Parathyroid adenoma (tissue), 2 donors: ENCODE measurements around the gene ASGR2.
"Not testable (repeated sequence)": the region's sequence is repeated elsewhere in the genome, so short reads cannot be mapped to it uniquely, and the experiment has no call there.

Experiments
- H2AFZ ChIP-seq: fragments of 300-600 bp; sonication (generic); one replicate; pipeline ENCODE4 v1.7.0; 2017; ENCODE audit warnings: antibody characterized with exemption, mild to moderate bottlenecking
- H3K27ac ChIP-seq: fragments of 300-600 bp; sonication (generic); one replicate; pipeline ENCODE4 v1.7.0; 2017
- H3K27me3 ChIP-seq: fragments of 300-600 bp; sonication (generic); one replicate; pipeline ENCODE4 v1.7.0; 2017; ENCODE audit warnings: low read length; ENCODE audit not compliant: control insufficient read depth, insufficient read depth
- H3K36me3 ChIP-seq: fragments of 300-600 bp; sonication (generic); one replicate; pipeline ENCODE4 v1.7.0; 2017; ENCODE audit warnings: low read length; ENCODE audit not compliant: control insufficient read depth, insufficient read depth
- H3K4me1 ChIP-seq: fragments of 300-600 bp; sonication (generic); one replicate; pipeline ENCODE4 v1.7.0; 2017; ENCODE audit warnings: control low read depth
- H3K4me2 ChIP-seq: fragments of 300-600 bp; sonication (generic); one replicate; pipeline ENCODE4 v1.7.0; 2017; ENCODE audit warnings: low read length
- H3K4me3 ChIP-seq: fragments of 300-600 bp; sonication (generic); one replicate; pipeline ENCODE4 v1.7.0; 2017; ENCODE audit warnings: low read depth, low read length
- H3K79me2 ChIP-seq: fragments of 300-600 bp; sonication (generic); one replicate; pipeline ENCODE4 v1.7.0; 2017; ENCODE audit warnings: control low read depth
- H3K9ac ChIP-seq: fragments of 300-600 bp; sonication (generic); one replicate; pipeline ENCODE4 v1.7.0; 2017; ENCODE audit warnings: mild to moderate bottlenecking
- H3K9me3 ChIP-seq: fragments of 300-600 bp; sonication (generic); one replicate; pipeline ENCODE4 v1.7.0; 2017; ENCODE audit warnings: low read length; ENCODE audit not compliant: control insufficient read depth
- TF ChIP-seq, protein P1 (sequence below): fragments of 300-600 bp; sonication (generic); IDR thresholded peaks from one replicate; pipeline ENCODE4 v1.7.0; 2017; ENCODE audit warnings: antibody characterized with exemption, mild to moderate bottlenecking
- donor health status: primary hyperparathyroidism.

Gene ASGR2, protein sequence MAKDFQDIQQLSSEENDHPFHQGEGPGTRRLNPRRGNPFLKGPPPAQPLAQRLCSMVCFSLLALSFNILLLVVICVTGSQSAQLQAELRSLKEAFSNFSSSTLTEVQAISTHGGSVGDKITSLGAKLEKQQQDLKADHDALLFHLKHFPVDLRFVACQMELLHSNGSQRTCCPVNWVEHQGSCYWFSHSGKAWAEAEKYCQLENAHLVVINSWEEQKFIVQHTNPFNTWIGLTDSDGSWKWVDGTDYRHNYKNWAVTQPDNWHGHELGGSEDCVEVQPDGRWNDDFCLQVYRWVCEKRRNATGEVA

DNA sequence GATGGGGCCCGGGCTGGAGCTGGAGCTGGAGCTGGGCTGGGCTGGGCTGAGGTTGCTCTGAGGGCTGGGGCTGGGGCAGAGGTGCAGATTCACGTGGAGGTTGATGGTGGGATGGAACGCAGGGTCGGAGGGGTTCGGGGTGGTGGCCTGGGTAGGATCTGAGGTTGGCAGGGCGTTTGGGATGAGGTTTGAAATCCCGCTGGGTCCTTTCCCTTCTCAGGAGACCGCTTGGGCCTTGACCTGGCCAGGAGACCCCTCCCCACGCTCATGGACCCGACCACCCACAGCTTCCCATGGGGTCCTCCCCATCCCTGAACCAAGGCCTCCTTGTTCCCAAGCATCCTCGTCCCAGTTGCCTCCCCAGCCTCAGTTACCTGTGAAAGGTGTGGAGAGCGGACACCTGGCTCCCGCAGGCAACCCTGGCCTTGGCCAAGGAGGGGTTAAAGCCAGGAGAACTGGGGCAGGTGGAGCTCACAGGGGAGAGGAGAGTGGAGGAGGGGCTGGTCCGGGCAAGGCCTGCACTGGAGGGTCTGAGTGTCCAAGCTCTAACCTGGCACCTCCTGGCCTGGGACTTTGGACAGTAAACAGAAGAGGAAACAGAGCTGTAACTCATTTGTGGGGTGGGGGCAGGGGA, at the start of gene ASGR2:
TSS of gene ASGR2 (minus strand) at position 582 of the 634 bp plus-strand sequence. CDS start 582 bp downstream, outside the sequence.
- no peaks in the 10 kb centered on the region for H3K79me2 ChIP-seq
- H3K9ac ChIP-seq, result no peak within 1 kb of the TSS
- no peaks in the 10 kb centered on the region for H3K4me1 ChIP-seq
- H3K27ac ChIP-seq, result no peak within 1 kb of the TSS
- no peaks in the 10 kb centered on the region for H3K27me3 ChIP-seq
- TF ChIP-seq, protein P1, sequence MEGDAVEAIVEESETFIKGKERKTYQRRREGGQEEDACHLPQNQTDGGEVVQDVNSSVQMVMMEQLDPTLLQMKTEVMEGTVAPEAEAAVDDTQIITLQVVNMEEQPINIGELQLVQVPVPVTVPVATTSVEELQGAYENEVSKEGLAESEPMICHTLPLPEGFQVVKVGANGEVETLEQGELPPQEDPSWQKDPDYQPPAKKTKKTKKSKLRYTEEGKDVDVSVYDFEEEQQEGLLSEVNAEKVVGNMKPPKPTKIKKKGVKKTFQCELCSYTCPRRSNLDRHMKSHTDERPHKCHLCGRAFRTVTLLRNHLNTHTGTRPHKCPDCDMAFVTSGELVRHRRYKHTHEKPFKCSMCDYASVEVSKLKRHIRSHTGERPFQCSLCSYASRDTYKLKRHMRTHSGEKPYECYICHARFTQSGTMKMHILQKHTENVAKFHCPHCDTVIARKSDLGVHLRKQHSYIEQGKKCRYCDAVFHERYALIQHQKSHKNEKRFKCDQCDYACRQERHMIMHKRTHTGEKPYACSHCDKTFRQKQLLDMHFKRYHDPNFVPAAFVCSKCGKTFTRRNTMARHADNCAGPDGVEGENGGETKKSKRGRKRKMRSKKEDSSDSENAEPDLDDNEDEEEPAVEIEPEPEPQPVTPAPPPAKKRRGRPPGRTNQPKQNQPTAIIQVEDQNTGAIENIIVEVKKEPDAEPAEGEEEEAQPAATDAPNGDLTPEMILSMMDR, result no peak
- H3K4me2 ChIP-seq, result no peak within 1 kb of the TSS
- no peaks in the 10 kb centered on the region for H3K9me3 ChIP-seq
- no peak within 1 kb of the TSS for H2AFZ ChIP-seq
- H3K36me3 ChIP-seq, result no peaks in the 10 kb centered on the region
- no peak within 1 kb of the TSS for H3K4me3 ChIP-seq

DNA sequence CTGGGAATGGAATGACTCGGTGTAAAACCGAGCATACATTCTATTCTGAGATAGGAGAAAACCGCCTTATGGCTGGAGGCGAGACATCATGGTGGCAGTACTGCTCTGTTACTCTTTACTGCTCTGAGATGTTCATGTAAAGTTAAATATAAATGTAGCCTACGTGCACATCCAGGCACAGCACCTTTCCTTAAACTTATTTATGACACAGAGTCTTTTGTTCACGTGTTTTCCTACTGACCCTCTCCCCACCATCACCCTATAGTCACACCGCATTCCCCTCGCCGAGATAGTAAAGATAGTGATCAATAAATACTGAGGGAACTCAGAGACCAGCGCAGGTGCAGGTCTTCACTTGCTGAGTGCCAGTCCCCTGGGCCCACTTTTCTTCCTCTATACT, 44.9 kb upstream of the ASGR2 start:
- H2AFZ ChIP-seq, H3K9ac ChIP-seq, H3K36me3 ChIP-seq, H3K9me3 ChIP-seq, H3K4me1 ChIP-seq, H3K79me2 ChIP-seq, H3K27ac ChIP-seq, H3K27me3 ChIP-seq, H3K4me3 ChIP-seq, H3K4me2 ChIP-seq: not testable (repeated sequence)

DNA sequence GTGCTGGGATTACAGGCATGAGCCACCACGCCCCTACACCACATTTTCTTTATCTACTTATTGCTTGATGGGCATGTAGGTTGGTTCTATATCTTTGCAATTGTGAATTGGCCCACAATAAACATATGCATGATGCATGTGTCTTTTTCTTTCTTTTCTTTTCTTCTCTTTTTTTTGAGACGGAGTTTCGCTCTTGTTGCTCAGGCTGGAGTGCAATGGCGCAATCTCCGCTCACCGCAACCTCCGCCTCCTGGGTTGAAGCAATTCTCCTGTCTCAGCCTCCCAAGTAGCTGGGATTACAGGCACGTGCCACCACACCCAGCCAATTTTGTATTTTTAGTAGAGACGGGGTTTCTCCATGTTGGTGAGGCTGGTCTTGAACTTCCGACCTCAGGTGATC, 43.8 kb upstream of the ASGR2 start:
- not testable (repeated sequence) for H3K27me3 ChIP-seq, H3K27ac ChIP-seq, H3K4me3 ChIP-seq

DNA sequence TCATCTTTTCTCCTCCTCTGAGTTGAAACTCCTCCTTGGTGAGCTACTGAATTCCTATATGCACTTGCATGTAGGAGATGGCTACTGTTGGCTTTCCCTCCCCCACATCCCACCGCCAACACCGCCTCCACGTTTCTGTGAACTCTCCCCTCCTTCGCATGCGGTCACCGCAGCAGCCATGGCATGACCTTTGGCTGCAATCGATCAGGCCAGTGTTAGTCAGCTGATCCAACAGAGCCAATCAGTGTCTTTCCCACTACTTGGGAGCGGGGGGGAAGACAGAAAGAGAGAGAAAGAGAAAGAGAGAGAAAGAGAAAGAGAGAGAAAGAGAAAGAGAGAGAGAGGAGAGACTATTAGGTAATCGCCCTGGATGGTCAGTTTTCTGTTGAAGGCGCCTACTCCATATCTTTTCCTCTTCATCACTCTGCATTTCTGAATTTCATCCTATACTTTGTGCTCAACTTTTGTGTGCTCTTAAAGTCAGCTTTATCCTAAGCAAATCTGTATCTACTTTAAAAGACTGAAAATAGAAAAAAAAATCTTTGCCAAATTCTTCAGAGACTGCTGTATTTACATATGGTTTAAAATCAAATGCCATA, 41.8 kb upstream of the ASGR2 start:
- Histone ChIP-seq H3K36me3 (no peaks in the 10 kb centered on the region), H3K27ac (no peak overlapping the region), H3K9ac (no peak overlapping the region), H3K4me3 (no peak overlapping the region), H3K79me2 (no peaks in the 10 kb centered on the region), H3K4me1 (no peaks in the 10 kb centered on the region), H3K9me3 (no peaks in the 10 kb centered on the region), H3K27me3 (no peaks in the 10 kb centered on the region), H2AFZ (no peak overlapping the region), H3K4me2 (no peak overlapping the region)
- TF ChIP-seq, protein P1, result no peak

More for the DNA sequence above, 43.8 kb upstream of the ASGR2 start:
- H2AFZ ChIP-seq, H3K9ac ChIP-seq, H3K36me3 ChIP-seq, H3K79me2 ChIP-seq, H3K4me1 ChIP-seq, H3K9me3 ChIP-seq, H3K4me2 ChIP-seq: not testable (repeated sequence)

DNA sequence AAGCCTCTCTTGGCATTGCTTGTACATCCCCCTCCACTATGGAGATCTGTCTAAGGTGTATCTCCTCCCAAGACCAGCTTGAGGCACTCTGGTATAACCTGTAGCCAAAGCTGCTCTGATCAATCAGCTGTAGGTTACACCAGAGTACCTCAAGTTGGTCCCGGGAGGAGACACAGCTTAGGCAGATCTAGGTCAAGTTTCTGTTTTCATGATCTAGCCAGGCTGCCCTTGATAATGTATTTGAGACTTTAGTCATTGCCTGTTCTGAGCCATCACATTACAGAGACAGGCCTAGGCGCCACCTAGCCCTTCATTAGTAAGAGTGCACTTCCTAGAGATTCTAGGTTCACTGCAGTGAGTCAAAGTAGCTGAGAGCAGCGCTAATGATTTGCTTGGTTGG, 33.1 kb upstream of the ASGR2 start:
- Histone ChIP-seq H3K27ac (no peak overlapping the region), H3K36me3 (no peaks in the 10 kb centered on the region)

More for the DNA sequence above, 33.1 kb upstream of the ASGR2 start:
- no peaks in the 10 kb centered on the region for H3K9me3 ChIP-seq
- H3K4me1 ChIP-seq, result peaks cover 9% of the 10 kb centered on the region
- no peak overlapping the region for H3K4me2 ChIP-seq
- H3K4me3 ChIP-seq, result no peak overlapping the region
- TF ChIP-seq, protein P1, result peak; percentile 11
- H3K79me2 ChIP-seq, result no peaks in the 10 kb centered on the region
- no peak overlapping the region for H3K9ac ChIP-seq
- H2AFZ ChIP-seq, result peak overlapping the region; percentile 9
- H3K27me3 ChIP-seq, result no peaks in the 10 kb centered on the region
